OCI-LY3 (cell line): ENCODE measurements around the gene ZNF831.
A peak's percentile ranks its signal among the peaks of the same experiment; 100 is the strongest.

Experiments used
- H2AFZ ChIP-seq: fragments of 200-600, 300-600 bp; shearing (Covaris generic); 2 replicates; pipeline ENCODE4 v1.6.0; 2014; ENCODE audit warnings: antibody characterized with exemption, low read depth, low read length
- H3K27ac ChIP-seq: fragments of 200-600, 300-600 bp; sonication (generic); 2 replicates; pipeline ENCODE4 v1.5.1; 2014; ENCODE audit warnings: mild to moderate bottlenecking, low read length, moderate library complexity, mixed read lengths
- H3K27me3 ChIP-seq: fragments of 200-600, 300-600 bp; sonication (generic); 2 replicates; pipeline ENCODE4 v1.6.1; 2014; ENCODE audit warnings: low read depth, low read length, mixed read lengths
- H3K36me3 ChIP-seq: fragments of 200-600, 300-600 bp; sonication (generic); replicated peaks from 2 replicates; pipeline ENCODE3; 2014; ENCODE audit warnings: low read depth, low read length, mixed read lengths
- H3K4me1 ChIP-seq: fragments of 300-600, 200-600 bp; sonication (generic); 2 replicates; pipeline ENCODE4 v1.6.1; 2014; ENCODE audit warnings: low read length, mixed read lengths
- H3K4me2 ChIP-seq: fragments of 200-600, 300-600 bp; sonication (generic); 2 replicates; pipeline ENCODE4 v1.6.1; 2014; ENCODE audit warnings: low read length, mixed read lengths
- H3K4me3 ChIP-seq: fragments of 300-600, 200-600 bp; sonication (generic); 2 replicates; pipeline ENCODE4 v1.5.1; 2014; ENCODE audit warnings: antibody characterized with exemption, mild to moderate bottlenecking, low read length, moderate library complexity
- H3K79me2 ChIP-seq: fragments of 300-600, 200-600 bp; shearing (Covaris generic); 2 replicates; pipeline ENCODE4 v1.6.1; 2014; ENCODE audit warnings: mild to moderate bottlenecking, low read length, mixed read lengths
- H3K9ac ChIP-seq: fragments of 300-600, 200-600 bp; shearing (Covaris generic); 2 replicates; pipeline ENCODE4 v1.6.0; 2014; ENCODE audit warnings: mild to moderate bottlenecking, low read length, moderate library complexity
- H3K9me3 ChIP-seq: fragments of 200-600, 300-600 bp; shearing (Covaris generic); 2 replicates; pipeline ENCODE4 v1.6.1; 2014; ENCODE audit warnings: low read length, mixed read lengths; ENCODE audit not compliant: insufficient read depth
- H4K20me1 ChIP-seq: fragments of 200-600, 300-600 bp; sonication (generic); 2 replicates; pipeline ENCODE4 v1.6.1; 2016; ENCODE audit warnings: low read length, mixed read lengths; ENCODE audit not compliant: insufficient read depth
- CTCF ChIP-seq: fragments of 200-600, 300-600 bp; sonication (generic); IDR thresholded peaks from 2 replicates; pipeline ENCODE4 v1.5.1; 2014; ENCODE audit warnings: antibody characterized with exemption, low read length, low read depth
- EZH2phosphoT487 ChIP-seq: fragments of 200-600 bp; shearing (Covaris generic); IDR thresholded peaks from 2 replicates; pipeline ENCODE4 v1.6.1; 2018; ENCODE audit warnings: antibody characterized with exemption, mixed run types, low read depth

The ZNF831 gene

GRCh38 chr20:59207742-59208357 lies 44.2 kb downstream of the ZNF831 start:
- Histone ChIP-seq H3K27ac (no peak overlapping the region), H3K79me2 (no peaks in the 10 kb centered on the region), H3K4me2 (no peak overlapping the region), H3K9ac (no peak overlapping the region), H3K4me1 (no peaks in the 10 kb centered on the region), H3K27me3 (peaks cover 81% of the 10 kb centered on the region), H3K4me3 (no peak overlapping the region), H4K20me1 (no peaks in the 10 kb centered on the region), H3K9me3 (no peaks in the 10 kb centered on the region), H2AFZ (no peak overlapping the region), H3K36me3 (no peaks in the 10 kb centered on the region)
- TF ChIP-seq EZH2phosphoT487 (no peak), CTCF (peak; percentile 98)

- Histone ChIP-seq H4K20me1 (no peaks in the 10 kb centered on the region), H3K79me2 (no peaks in the 10 kb centered on the region), H3K4me3 (no peak overlapping the region), H3K27ac (no peak overlapping the region), H3K4me2 (no peak overlapping the region), H3K27me3 (peaks cover 86% of the 10 kb centered on the region), H3K9ac (no peak overlapping the region), H3K9me3 (no peaks in the 10 kb centered on the region), H2AFZ (no peak overlapping the region), H3K36me3 (no peaks in the 10 kb centered on the region), H3K4me1 (no peaks in the 10 kb centered on the region)
- TF ChIP-seq CTCF (no peak), EZH2phosphoT487 (no peak)
Observed at GRCh38 chr20:59210186-59210585, 46.6 kb downstream of the ZNF831 start.

GRCh38 chr20:59211208-59211765 lies 47.7 kb downstream of the ZNF831 start:
- Histone ChIP-seq H3K27ac (no peak overlapping the region), H3K4me1 (no peaks in the 10 kb centered on the region), H3K4me2 (no peak overlapping the region), H3K9me3 (no peaks in the 10 kb centered on the region), H3K9ac (no peak overlapping the region), H2AFZ (no peak overlapping the region), H4K20me1 (no peaks in the 10 kb centered on the region), H3K36me3 (no peaks in the 10 kb centered on the region), H3K27me3 (peaks cover 87% of the 10 kb centered on the region), H3K4me3 (no peak overlapping the region), H3K79me2 (no peaks in the 10 kb centered on the region)
- TF ChIP-seq CTCF (no peak), EZH2phosphoT487 (no peak)

- Histone ChIP-seq H3K9me3 (no peaks in the 10 kb centered on the region), H3K4me3 (no peak overlapping the region)
- TF ChIP-seq CTCF (no peak), EZH2phosphoT487 (no peak)
Observed at GRCh38 chr20:59214073-59214472, 50.5 kb downstream of the ZNF831 start.

More at GRCh38 chr20:59214073-59214472, 50.5 kb downstream of the ZNF831 start:
- H3K36me3 ChIP-seq: no peaks in the 10 kb centered on the region
- no peak overlapping the region for H3K27ac ChIP-seq
- H4K20me1 ChIP-seq: no peaks in the 10 kb centered on the region
- H3K79me2 ChIP-seq: no peaks in the 10 kb centered on the region
- no peak overlapping the region for H3K9ac ChIP-seq
- no peaks in the 10 kb centered on the region for H3K4me1 ChIP-seq
- H2AFZ ChIP-seq: no peak overlapping the region
- peaks cover 66% of the 10 kb centered on the region for H3K27me3 ChIP-seq
- no peak overlapping the region for H3K4me2 ChIP-seq
